Glomerular endothelial cell (primary cell): ENCODE results near the gene INTS7. TPM values are rescaled to one million over a fixed set of nuclear protein-coding genes. Genes with fewer than 3 reads are reported as not detected.

ENCODE experiments used
- DNase-seq: peaks from one replicate; pipeline ENCODE4 v3.0.0-alpha.2; 2011; ENCODE audit warnings: low read depth, low spot score; ENCODE audit errors: extremely low read depth
- total RNA-seq: library from RNA; depleted of rRNA; stranded (reverse); fragments of >200 nt; gene quantifications from 2 replicates; pipeline ENCODE4 v1.2.3, GENCODE V29; 2015

Gene INTS7
- 9.6 and 15.3 TPM in 2 replicates for total RNA-seq

- DNase-seq = peak; percentile 94
Observed at GRCh38 chr1:212035123-212035834, at the start of gene INTS7, which contains the start of gene DTL. Gene INTS7, minus strand, starts transcription at chr1:212035557. Its CDS starts 120 bp downstream, at chr1:212035437. Gene DTL, plus strand, starts transcription at chr1:212035748. Its CDS starts 143 bp downstream, at chr1:212035891.

GRCh38 chr1:212082765-212083406 is 47.5 kb upstream of the INTS7 start:
- DNase-seq = no peak

- DNase-seq = no peak
Observed at GRCh38 chr1:212078826-212079225, 43.5 kb upstream of the INTS7 start.

GRCh38 chr1:212077028-212077427 is 41.7 kb upstream of the INTS7 start:
- no peak for DNase-seq

- DNase-seq = no peak
Observed at GRCh38 chr1:212074856-212075255, 39.5 kb upstream of the INTS7 start.

GRCh38 chr1:212074313-212074712 is 39.0 kb upstream of the INTS7 start:
- no peak for DNase-seq

GRCh38 chr1:212073490-212073889 is 38.1 kb upstream of the INTS7 start:
- no peak for DNase-seq

- no peak for DNase-seq
Observed at GRCh38 chr1:212072047-212072446, 36.7 kb upstream of the INTS7 start.

- DNase-seq = no peak
Observed at GRCh38 chr1:212070720-212071302, 35.5 kb upstream of the INTS7 start.

- DNase-seq = peak; percentile 73
Observed at GRCh38 chr1:212067787-212068186, 32.4 kb upstream of the INTS7 start.

GRCh38 chr1:212062832-212063438 is 27.6 kb upstream of the INTS7 start:
- no peak for DNase-seq

- no peak for DNase-seq
Observed at GRCh38 chr1:212060632-212061472, 25.5 kb upstream of the INTS7 start.

GRCh38 chr1:212055333-212055732 is 20.0 kb upstream of the INTS7 start:
- DNase-seq = no peak

GRCh38 chr1:212053993-212054392 is 18.6 kb upstream of the INTS7 start:
- DNase-seq = no peak

GRCh38 chr1:212045981-212046380 is 10.6 kb upstream of the INTS7 start:
- no peak for DNase-seq

- no peak for DNase-seq
Observed at GRCh38 chr1:212044851-212045250, 9.5 kb upstream of the INTS7 start.

GRCh38 chr1:212042436-212042835 is 7.1 kb upstream of the INTS7 start:
- no peak for DNase-seq

- DNase-seq = no peak
Observed at GRCh38 chr1:212040629-212041412, 5.5 kb upstream of the INTS7 start.

GRCh38 chr1:212039622-212040021 is 4.3 kb upstream of the INTS7 start:
- no peak for DNase-seq

GRCh38 chr1:212037900-212038299 is 2.5 kb upstream of the INTS7 start:
- DNase-seq = no peak
